Left forelimb (tissue), 1 donor: ENCODE data around the gene MARK3.
A peak's percentile ranks its signal among the peaks of the same experiment; 100 is the strongest.

Experiments
- DNase-seq: peaks from one replicate; pipeline ENCODE4 v3.0.0-alpha.2; 2018; ENCODE audit warnings: low spot score

Gene MARK3

GRCh38 chr14:103366741-103367140 is 18.5 kb upstream of the MARK3 start:
- no peak for DNase-seq

GRCh38 chr14:103367995-103368394 is 17.2 kb upstream of the MARK3 start:
- DNase-seq, result no peak

- DNase-seq, result no peak
Observed at GRCh38 chr14:103370087-103370486, 15.1 kb upstream of the MARK3 start.

- DNase-seq, result no peak
Observed at GRCh38 chr14:103372017-103372416, 13.2 kb upstream of the MARK3 start.

GRCh38 chr14:103372552-103373304 is 12.5 kb upstream of the MARK3 start:
- DNase-seq, result no peak

- no peak for DNase-seq
Observed at GRCh38 chr14:103374121-103374520, 11.1 kb upstream of the MARK3 start.

- DNase-seq, result no peak
Observed at GRCh38 chr14:103377522-103378037, 7.6 kb upstream of the MARK3 start.

GRCh38 chr14:103378038-103378854 is 7.0 kb upstream of the MARK3 start:
- DNase-seq, result no peak

GRCh38 chr14:103380719-103381377 is 4.4 kb upstream of the MARK3 start:
- DNase-seq, result no peak

GRCh38 chr14:103382376-103382775 is 2.8 kb upstream of the MARK3 start:
- DNase-seq, result no peak

GRCh38 chr14:103384450-103385151 is 614 bp upstream of the MARK3 start:
- DNase-seq, result no peak

- peak; percentile 68 for DNase-seq
Observed at GRCh38 chr14:103385929-103386712, 906 bp downstream of the MARK3 start.

GRCh38 chr14:103386713-103387329 is 1.6 kb downstream of the MARK3 start:
- no peak for DNase-seq

GRCh38 chr14:103388664-103389063 is 3.4 kb downstream of the MARK3 start:
- DNase-seq, result no peak

- DNase-seq, result no peak
Observed at GRCh38 chr14:103390605-103391004, 5.4 kb downstream of the MARK3 start.

- DNase-seq, result no peak
Observed at GRCh38 chr14:103391048-103391447, 5.8 kb downstream of the MARK3 start.

- no peak for DNase-seq
Observed at GRCh38 chr14:103392106-103392505, 6.9 kb downstream of the MARK3 start.

GRCh38 chr14:103392572-103392971 is 7.4 kb downstream of the MARK3 start:
- DNase-seq, result no peak

- DNase-seq, result no peak
Observed at GRCh38 chr14:103393070-103393469, 7.9 kb downstream of the MARK3 start.
